GM23338 (cell line): Measurements from ENCODE around the gene SLC45A3. TPM values are rescaled to one million over a fixed set of nuclear protein-coding genes. Genes with fewer than 3 reads are reported as not detected.

Source experiments
- ATAC-seq: fragments of 200-7000 bp; cut with Tn5 transposase; 3 replicates; pipeline ENCODE4 v1.9.1; 2020
- DNase-seq: peaks from one replicate; pipeline ENCODE4 v3.0.0-alpha.2; 2015; ENCODE audit warnings: low spot score
- H2AFZ ChIP-seq: fragments of 200-600 bp; sonication (generic); 2 replicates; pipeline ENCODE4 v1.8.0; 2016; ENCODE audit warnings: antibody characterized with exemption, mild to moderate bottlenecking, moderate library complexity
- H3F3A ChIP-seq: fragments of 200-600 bp; sonication (generic); replicated peaks from 2 replicates; pipeline ENCODE4 v1.8.0; 2017; ENCODE audit warnings: antibody characterized with exemption, mixed run types, low read depth
- H3K27ac ChIP-seq: fragments of 200-600 bp; sonication (generic); 2 replicates; pipeline ENCODE4 v1.6.1; 2016; ENCODE audit warnings: low read depth
- H3K27me3 ChIP-seq: fragments of 200-600 bp; sonication (generic); 2 replicates; pipeline ENCODE4 v1.8.0; 2016; ENCODE audit warnings: mild to moderate bottlenecking, mixed run types, moderate library complexity; ENCODE audit not compliant: insufficient read depth
- H3K36me3 ChIP-seq: fragments of 200-600 bp; sonication (generic); 2 replicates; pipeline ENCODE4 v1.8.0; 2016; ENCODE audit warnings: mild to moderate bottlenecking; ENCODE audit not compliant: insufficient read depth
- H3K4me1 ChIP-seq: fragments of 200-600 bp; sonication (generic); 2 replicates; pipeline ENCODE4 v1.8.0; 2016; ENCODE audit warnings: mild to moderate bottlenecking, moderate library complexity; ENCODE audit not compliant: insufficient read depth
- H3K4me2 ChIP-seq: fragments of 200-600 bp; sonication (generic); 2 replicates; pipeline ENCODE4 v1.7.1; 2017; ENCODE audit warnings: mixed run types
- H3K4me3 ChIP-seq: fragments of 200-600 bp; sonication (generic); 2 replicates; pipeline ENCODE4 v1.6.1; 2016; ENCODE audit warnings: mixed run types
- H3K79me2 ChIP-seq: fragments of 200-600 bp; sonication (generic); replicated peaks from 2 replicates; pipeline ENCODE4 v1.8.0; 2017; ENCODE audit warnings: mild to moderate bottlenecking; ENCODE audit not compliant: insufficient read depth
- H3K9me2 ChIP-seq: fragments of 200-600 bp; sonication (generic); 2 replicates; pipeline ENCODE4 v1.8.0; 2017; ENCODE audit not compliant: insufficient read depth
- H4K20me1 ChIP-seq: fragments of 200-600 bp; sonication (generic); replicated peaks from 2 replicates; pipeline ENCODE4 v1.8.0; 2017; ENCODE audit warnings: mild to moderate bottlenecking; ENCODE audit not compliant: insufficient read depth
- H3K27ac Mint-ChIP-seq: 2 replicates; pipeline ENCODE4 v1.8.0; 2020; ENCODE audit warnings: inconsistent platforms, mild to moderate bottlenecking, moderate library complexity, mixed read lengths
- H3K27me3 Mint-ChIP-seq: 3 replicates; pipeline ENCODE4 v1.8.0; 2022; ENCODE audit warnings: low read depth, mild to moderate bottlenecking, moderate library complexity, mixed read lengths, inconsistent platforms; ENCODE audit not compliant: insufficient read depth, poor library complexity
- H3K36me3 Mint-ChIP-seq: 3 replicates; pipeline ENCODE4 v1.8.0; 2021; ENCODE audit warnings: low read depth, mild to moderate bottlenecking, inconsistent platforms, moderate library complexity, mixed read lengths
- H3K4me1 Mint-ChIP-seq: 3 replicates; pipeline ENCODE4 v1.8.0; 2020; ENCODE audit warnings: mild to moderate bottlenecking, inconsistent platforms, mixed read lengths
- H3K4me3 Mint-ChIP-seq: 3 replicates; pipeline ENCODE4 v1.8.0; 2021; ENCODE audit warnings: moderate library complexity, mild to moderate bottlenecking, inconsistent platforms, mixed read lengths
- H3K9me3 Mint-ChIP-seq: 3 replicates; pipeline ENCODE4 v1.8.0; 2020; ENCODE audit warnings: moderate library complexity, mild to moderate bottlenecking, inconsistent platforms, mixed read lengths
- CREB1 ChIP-seq: fragments of 250-450 bp; sonication (Bioruptor Pico); IDR thresholded peaks from 2 replicates; pipeline ENCODE4 v1.5.0; 2020; ENCODE audit warnings: low read depth, mild to moderate bottlenecking, moderate library complexity
- CTCF ChIP-seq, 2 experiments: fragments of 200-600 bp in 1 of 2; sonication (generic) in 1 of 2; conservative IDR thresholded peaks; 2 replicates each; pipeline versions ENCODE4 v1.5.1 to v1.6.1; 2016 to 2017; ENCODE audit warnings: antibody characterized with exemption in 2 of 2, low read depth in 2 of 2, mild to moderate bottlenecking in 2 of 2, moderate library complexity in 1 of 2
- EZH2 ChIP-seq: fragments of 200-600 bp; sonication (generic); IDR thresholded peaks from one replicate; pipeline ENCODE4 v1.8.0; 2017; ENCODE audit warnings: antibody characterized with exemption, mild to moderate bottlenecking, low read depth; ENCODE audit not compliant: unreplicated experiment
- EZH2phosphoT487 ChIP-seq: fragments of 200-600 bp; sonication (generic); IDR thresholded peaks from one replicate; pipeline ENCODE4 v1.8.1; 2018; ENCODE audit warnings: antibody characterized with exemption; ENCODE audit not compliant: unreplicated experiment
- JUNB ChIP-seq: IDR thresholded peaks from one replicate; pipeline ENCODE4 v1.6.1; 2016; ENCODE audit warnings: antibody characterized with exemption; ENCODE audit not compliant: unreplicated experiment
- NANOG ChIP-seq: IDR thresholded peaks from 2 replicates; pipeline ENCODE4 v1.6.1; 2016; ENCODE audit warnings: antibody characterized with exemption, borderline replicate concordance
- POLR2AphosphoS5 ChIP-seq: IDR thresholded peaks from 2 replicates; pipeline ENCODE4 v1.6.1; 2016; ENCODE audit warnings: antibody characterized with exemption, low read depth
- REST ChIP-seq: IDR thresholded peaks from one replicate; pipeline ENCODE4 v1.6.1; 2018; ENCODE audit warnings: antibody characterized with exemption; ENCODE audit not compliant: unreplicated experiment
- STAT1 ChIP-seq: IDR thresholded peaks from one replicate; pipeline ENCODE4 v1.6.1; 2016; ENCODE audit warnings: antibody characterized with exemption; ENCODE audit not compliant: unreplicated experiment
- ZNF114 ChIP-seq: fragments of 250-450 bp; sonication (Bioruptor Pico); IDR thresholded peaks from 2 replicates; pipeline ENCODE4 v1.5.0; 2020; ENCODE audit warnings: mild to moderate bottlenecking, moderate library complexity
- ZNF331 ChIP-seq: fragments of 250-450 bp; sonication (Bioruptor Pico); IDR thresholded peaks from 2 replicates; pipeline ENCODE4 v1.5.0; 2020; ENCODE audit warnings: low read depth, mild to moderate bottlenecking, moderate library complexity
- ZNF462 ChIP-seq: fragments of 250-450 bp; sonication (Bioruptor Pico); IDR thresholded peaks from 2 replicates; pipeline ENCODE4 v1.5.0; 2020; ENCODE audit warnings: mild to moderate bottlenecking, moderate library complexity
- polyA plus RNA-seq: library from polyadenylated mRNA; unstranded; fragments of >200 nt; fragmentation: Nextera tagmentation; extraction: Ambion mirVana; gene quantifications from 2 replicates; pipeline ENCODE4 v1.2.1, GENCODE V29; 2016
- total RNA-seq: library from RNA; depleted of rRNA; stranded (reverse); fragments of >200 nt; shearing (Covaris generic); gene quantifications from 2 replicates; pipeline ENCODE4 v1.2.3, GENCODE V29; 2014
- TF ChIP-seq, protein P1 (sequence below): IDR thresholded peaks from 2 replicates; pipeline ENCODE4 v1.6.1; 2016; ENCODE audit warnings: antibody characterized with exemption

Gene SLC45A3
- total and polyA plus RNA-seq, 2 experiments from 2014 or later: 4.7 to 16.0 TPM

- Histone ChIP-seq H3K36me3 (no peaks in the 10 kb centered on the region), H3K4me1 (peaks cover 22% of the 10 kb centered on the region), H3K79me2 (peaks cover 27% of the 10 kb centered on the region), H3K4me2 (peak overlapping the region; percentile 92; the same call in 1 of the 2 replicates), H3K27me3 (peaks cover 12% of the 10 kb centered on the region), H3K4me3 (peak overlapping the region; percentile 82; the same call in 1 of the 2 replicates), H3K9me2 (no peaks in the 10 kb centered on the region), H3K27ac (no peak overlapping the region), H4K20me1 (peaks cover 4% of the 10 kb centered on the region; the same call in 1 of the 2 replicates), H2AFZ (peak overlapping the region; percentile 91), H3F3A (0 out of 2 replicates have a peak, but pooled peaks cover 10% of the 10 kb centered on the region)
- TF ChIP-seq JUNB (no peak), EZH2phosphoT487 (no peak), ZNF114 (no peak), POLR2AphosphoS5 (no peak), ZNF462 (CRISPR knock-in tag) (no peak), CTCF (conservative IDR thresholded peaks at IDR 0.05; ENCODE audit: low read depth in 2 of 2) (no peak), STAT1 (no peak), REST (no peak), CREB1 (no peak), EZH2 (no peak), ZNF331 (CRISPR knock-in tag) (no peak), NANOG (no peak)
- TF ChIP-seq, protein P1, sequence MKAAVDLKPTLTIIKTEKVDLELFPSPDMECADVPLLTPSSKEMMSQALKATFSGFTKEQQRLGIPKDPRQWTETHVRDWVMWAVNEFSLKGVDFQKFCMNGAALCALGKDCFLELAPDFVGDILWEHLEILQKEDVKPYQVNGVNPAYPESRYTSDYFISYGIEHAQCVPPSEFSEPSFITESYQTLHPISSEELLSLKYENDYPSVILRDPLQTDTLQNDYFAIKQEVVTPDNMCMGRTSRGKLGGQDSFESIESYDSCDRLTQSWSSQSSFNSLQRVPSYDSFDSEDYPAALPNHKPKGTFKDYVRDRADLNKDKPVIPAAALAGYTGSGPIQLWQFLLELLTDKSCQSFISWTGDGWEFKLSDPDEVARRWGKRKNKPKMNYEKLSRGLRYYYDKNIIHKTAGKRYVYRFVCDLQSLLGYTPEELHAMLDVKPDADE: no peak
- Mint-ChIP-seq H3K36me3 (no peaks in the 10 kb centered on the region; the same call in 2 of the 3 replicates), H3K27me3 (peaks cover 29% of the 10 kb centered on the region), H3K27ac (no peak overlapping the region), H3K9me3 (no peaks in the 10 kb centered on the region; the same call in 2 of the 3 replicates), H3K4me3 (peak overlapping the region; percentile 66; the same call in 2 of the 3 replicates), H3K4me1 (peaks cover 30% of the 10 kb centered on the region)
- ATAC-seq (no peak), DNase-seq (no peak)
These were observed 1.1 kb upstream of the SLC45A3 start for GRCh38 chr1:205681364-205681763.
